ENCODE data around the gene BABAM1.
"Not testable (repeated sequence)": the region's sequence is repeated elsewhere in the genome, so short reads cannot be mapped to it uniquely, and the experiment has no call there.

BABAM1 gene

DNA sequence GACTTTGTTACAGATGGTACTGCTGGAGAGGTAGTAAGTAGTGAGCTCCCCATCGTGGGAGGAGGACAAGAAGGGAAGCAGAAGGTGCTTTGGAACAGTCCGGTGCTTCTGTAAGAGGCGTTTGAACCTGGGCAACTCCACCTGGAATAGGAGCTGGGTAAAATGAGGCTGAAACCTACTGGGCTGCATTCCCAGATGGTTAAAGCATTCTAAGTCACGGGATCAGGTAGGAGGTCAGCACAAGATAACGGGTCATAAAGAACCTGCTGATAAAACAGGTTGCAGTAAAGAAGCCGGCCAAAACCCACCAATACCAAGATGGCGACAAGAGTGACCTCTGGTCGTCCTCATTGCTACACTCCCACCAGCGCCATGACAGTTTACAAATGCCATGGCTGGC is 19.5 kb downstream of the BABAM1 start:
- H3K27ac ChIP-seq, result no peak overlapping the region
- TF ChIP-seq ZFX (IDR thresholded peaks at IDR 0.05; ENCODE audit: borderline replicate concordance), result no peak
- TF ChIP-seq, protein P1, sequence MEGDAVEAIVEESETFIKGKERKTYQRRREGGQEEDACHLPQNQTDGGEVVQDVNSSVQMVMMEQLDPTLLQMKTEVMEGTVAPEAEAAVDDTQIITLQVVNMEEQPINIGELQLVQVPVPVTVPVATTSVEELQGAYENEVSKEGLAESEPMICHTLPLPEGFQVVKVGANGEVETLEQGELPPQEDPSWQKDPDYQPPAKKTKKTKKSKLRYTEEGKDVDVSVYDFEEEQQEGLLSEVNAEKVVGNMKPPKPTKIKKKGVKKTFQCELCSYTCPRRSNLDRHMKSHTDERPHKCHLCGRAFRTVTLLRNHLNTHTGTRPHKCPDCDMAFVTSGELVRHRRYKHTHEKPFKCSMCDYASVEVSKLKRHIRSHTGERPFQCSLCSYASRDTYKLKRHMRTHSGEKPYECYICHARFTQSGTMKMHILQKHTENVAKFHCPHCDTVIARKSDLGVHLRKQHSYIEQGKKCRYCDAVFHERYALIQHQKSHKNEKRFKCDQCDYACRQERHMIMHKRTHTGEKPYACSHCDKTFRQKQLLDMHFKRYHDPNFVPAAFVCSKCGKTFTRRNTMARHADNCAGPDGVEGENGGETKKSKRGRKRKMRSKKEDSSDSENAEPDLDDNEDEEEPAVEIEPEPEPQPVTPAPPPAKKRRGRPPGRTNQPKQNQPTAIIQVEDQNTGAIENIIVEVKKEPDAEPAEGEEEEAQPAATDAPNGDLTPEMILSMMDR (IDR thresholded peaks at IDR 0.05), result no peak

DNA sequence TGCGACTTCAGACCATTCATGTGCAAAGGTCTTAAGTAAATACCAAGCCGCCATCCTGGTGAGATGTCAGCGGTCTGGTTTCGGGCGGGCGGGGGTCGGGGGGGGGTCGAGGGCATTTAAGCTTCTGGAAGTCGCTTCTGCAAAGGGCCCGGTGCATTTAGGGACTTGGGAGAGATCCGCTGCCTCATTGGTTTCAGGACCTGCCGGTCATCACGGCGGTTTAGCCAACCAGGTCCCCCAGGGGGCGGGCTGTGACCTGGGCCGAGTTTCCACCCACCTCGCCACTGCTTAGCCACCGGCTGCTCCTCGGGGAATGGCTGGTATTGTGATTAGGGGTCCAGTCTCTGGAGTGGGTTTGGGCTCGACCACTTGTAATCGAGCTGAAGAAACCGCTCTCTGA is 22.2 kb downstream of the BABAM1 start:
- no peak for TF ChIP-seq ZFX (IDR thresholded peaks at IDR 0.05; ENCODE audit: borderline replicate concordance)
- TF ChIP-seq, protein P1 (IDR thresholded peaks at IDR 0.05), result no peak
- no peak overlapping the region for H3K27ac ChIP-seq

DNA sequence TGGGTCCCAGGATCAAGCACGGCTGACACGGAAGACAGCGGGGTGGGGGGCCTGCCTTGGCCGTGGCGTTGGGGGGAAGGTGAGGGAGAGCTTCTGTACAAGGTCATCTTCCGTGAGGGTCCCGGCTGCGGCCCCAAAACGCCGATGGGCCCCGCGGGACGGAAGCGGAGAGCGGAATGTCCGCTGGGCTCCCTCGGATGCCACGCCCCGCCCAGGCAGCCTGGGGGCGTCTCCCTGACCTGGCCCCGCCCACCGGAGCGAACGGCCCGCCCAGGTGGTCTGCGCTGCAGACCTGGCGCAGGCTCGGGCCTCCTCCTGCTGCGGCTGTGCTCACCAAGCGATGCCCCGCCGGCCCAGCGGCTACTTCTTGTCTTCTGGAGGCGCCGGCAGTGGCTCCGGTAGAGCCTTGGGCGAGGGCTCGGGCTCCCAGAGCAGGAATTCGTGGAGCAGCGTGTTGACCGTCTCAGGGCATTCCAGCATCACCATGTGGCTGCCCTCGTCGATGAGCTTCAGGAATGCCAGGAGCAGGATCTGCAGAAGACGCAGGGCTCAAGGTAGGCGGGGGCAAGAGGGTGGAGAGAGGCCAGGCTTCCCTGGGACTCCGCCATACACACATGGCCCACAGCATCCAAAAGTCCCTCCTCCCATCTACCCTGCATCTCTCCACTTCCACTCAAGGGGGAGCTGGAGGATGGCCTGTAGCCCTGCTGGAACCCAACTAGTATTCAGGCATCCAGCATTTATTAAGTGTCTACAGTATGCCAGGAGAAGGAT is 25.2 kb downstream of the BABAM1 start:
- TF ChIP-seq, protein P1 (IDR thresholded peaks at IDR 0.05), result peak; percentile 83
- no peak for TF ChIP-seq ZFX (IDR thresholded peaks at IDR 0.05; ENCODE audit: borderline replicate concordance)
- peak overlapping the region; percentile 88 for H3K27ac ChIP-seq

DNA sequence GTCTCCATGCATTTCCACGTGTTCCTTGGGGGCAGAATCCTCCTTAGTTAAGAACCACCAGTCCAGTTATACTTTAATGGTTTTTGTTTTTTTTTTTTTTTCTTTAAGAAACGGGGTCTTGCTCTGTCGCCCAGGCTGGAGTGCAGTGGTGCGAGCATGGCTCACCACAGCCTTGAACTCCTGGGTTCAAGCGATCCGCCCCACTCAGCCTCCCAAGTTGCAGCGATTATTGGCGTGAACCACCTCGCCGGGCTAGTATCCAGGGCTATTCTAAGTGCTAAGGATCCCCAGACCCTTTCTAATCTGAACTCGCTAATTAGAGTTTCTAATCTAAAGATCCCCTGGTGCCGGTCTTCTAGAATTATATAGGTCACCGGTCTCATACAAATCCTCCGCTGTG is 26.4 kb downstream of the BABAM1 start:
- TF ChIP-seq, protein P1 (IDR thresholded peaks at IDR 0.05), result no peak
- H3K27ac ChIP-seq, result peak overlapping the region; percentile 88

DNA sequence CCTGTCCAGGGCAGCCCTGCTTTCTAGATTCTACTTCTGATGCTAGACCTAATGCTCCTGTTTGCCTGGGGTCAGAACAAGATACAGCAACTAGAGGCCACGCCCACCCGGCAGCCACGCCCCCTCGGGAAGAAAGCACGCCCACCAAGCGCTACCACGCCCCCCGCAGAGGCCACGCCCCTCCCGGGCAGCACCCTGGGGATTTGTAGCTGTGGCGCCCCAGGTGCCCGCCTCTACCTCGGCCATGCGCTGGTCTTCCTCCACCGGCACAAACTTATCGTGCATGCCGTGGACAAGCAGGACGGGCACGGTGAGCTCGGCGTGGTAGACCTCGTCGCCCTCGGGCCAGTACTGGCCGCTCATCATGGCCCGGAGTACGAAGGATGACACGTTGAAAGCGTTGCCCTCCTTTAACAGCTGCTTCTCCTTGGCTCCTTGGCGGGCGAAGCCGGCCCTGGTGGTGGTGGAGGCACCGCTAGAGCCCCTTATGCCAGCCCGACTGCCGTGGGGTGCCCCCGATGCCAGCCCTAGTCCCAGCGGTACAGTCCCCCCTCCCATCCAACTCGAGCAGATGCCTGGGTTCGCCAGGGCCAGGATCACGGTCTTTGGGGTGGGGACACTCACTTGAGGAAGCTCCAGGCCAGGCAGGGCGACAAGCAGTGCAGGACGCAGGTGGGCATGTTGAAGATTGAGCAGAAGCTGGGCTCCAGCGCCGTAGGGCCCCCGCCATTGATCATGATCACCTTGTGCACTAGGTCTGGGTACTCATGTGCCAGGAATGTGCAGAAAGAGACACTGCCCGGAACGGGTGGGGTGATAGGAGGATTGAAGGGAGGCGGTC is 27.0 kb downstream of the BABAM1 start:
- peak overlapping the region; percentile 88 for H3K27ac ChIP-seq
- TF ChIP-seq, protein P1 (IDR thresholded peaks at IDR 0.05), result no peak
- no peak for TF ChIP-seq ZFX (IDR thresholded peaks at IDR 0.05; ENCODE audit: borderline replicate concordance)

- H3K27ac ChIP-seq, result not testable (repeated sequence)
These were observed 28.3 kb downstream of the BABAM1 start for GRCh38 chr19:17295551-17295950.

DNA sequence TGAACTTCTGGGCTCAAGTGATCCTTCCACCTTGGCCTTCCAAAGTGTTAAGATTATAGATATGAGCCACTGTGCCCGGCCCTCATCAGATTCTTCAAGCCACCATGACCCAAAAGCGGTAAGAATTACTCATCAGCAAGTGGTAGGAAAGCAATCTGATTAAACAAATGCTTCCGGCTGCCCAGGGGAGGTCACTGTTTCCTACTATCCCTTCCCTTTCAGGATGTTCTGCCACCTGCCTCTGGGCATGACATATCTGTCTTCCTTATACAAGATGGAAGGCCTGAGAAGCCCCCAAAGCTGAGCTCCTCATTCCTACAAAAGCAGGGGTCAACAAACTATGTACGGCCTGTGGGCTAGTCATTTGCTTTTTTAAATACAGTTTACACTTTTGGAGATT is 29.0 kb downstream of the BABAM1 start:
- peak overlapping the region; percentile 4; the same call in 1 of the 2 replicates for H3K27ac ChIP-seq
- TF ChIP-seq ZFX (IDR thresholded peaks at IDR 0.05; ENCODE audit: borderline replicate concordance), result no peak
- TF ChIP-seq, protein P1 (IDR thresholded peaks at IDR 0.05), result peak; percentile 16; the same call in 1 of the 2 replicates
